H1 (cell line): ENCODE data around the gene IL1A. TPM values are rescaled to one million over a fixed set of nuclear protein-coding genes. Genes with fewer than 3 reads are reported as not detected.

Source experiments
- CTCF ChIA-PET: fragments of 300-600 bp; sonication (Branson Sonifier 250); formaldehyde crosslinking; loops from one replicate; lab custom pipeline; 2021; ENCODE audit not compliant: partially characterized antibody; lab: Charles Lee
- POLR2A ChIA-PET: fragments of 300-600 bp; sonication (Branson Sonifier 250); formaldehyde crosslinking; loops from one replicate; lab custom pipeline; 2021; ENCODE audit warnings: inconsistent platforms; ENCODE audit not compliant: partially characterized antibody; lab: Charles Lee
- DNase-seq, 2 experiments: peaks; one replicate each; pipeline versions ENCODE4 v3.0.0 to v3.0.0-alpha.2; 2010 to 2022; ENCODE audit warnings: low spot score in 2 of 2, low read depth in 1 of 2, mixed read lengths in 1 of 2
- FAIRE-seq: peaks from 2 replicates; lab custom pipeline; 2011; peaks lifted over from hg19 to GRCh38; lab: Jason Lieb, UNC
- H2AFZ ChIP-seq: 2 replicates; pipeline ENCODE4 v1.8.1; 2012; ENCODE audit warnings: low read length, inconsistent platforms
- H2AK5ac ChIP-seq: 2 replicates; pipeline ENCODE4 v1.6.1; 2013; ENCODE audit warnings: low read depth, low read length
- H2BK120ac ChIP-seq: replicated peaks from 2 replicates; pipeline ENCODE3; 2013; ENCODE audit warnings: low read depth, low read length, inconsistent platforms
- H2BK12ac ChIP-seq: 2 replicates; pipeline ENCODE4 v1.6.1; 2013; ENCODE audit warnings: low read depth, low read length
- H2BK15ac ChIP-seq: 2 replicates; pipeline ENCODE4 v1.6.1; 2013; ENCODE audit warnings: low read length
- H2BK20ac ChIP-seq: 2 replicates; pipeline ENCODE4 v1.6.1; 2013; ENCODE audit warnings: low read length
- H2BK5ac ChIP-seq: 2 replicates; pipeline ENCODE4 v1.6.1; 2013; ENCODE audit warnings: low read depth, low read length
- H3K14ac ChIP-seq: 2 replicates; pipeline ENCODE4 v1.6.1; 2013; ENCODE audit warnings: inconsistent platforms; ENCODE audit not compliant: insufficient read length
- H3K18ac ChIP-seq: 2 replicates; pipeline ENCODE4 v1.6.1; 2013; ENCODE audit warnings: low read length; ENCODE audit errors: extremely low read depth
- H3K23ac ChIP-seq: 2 replicates; pipeline ENCODE4 v1.6.1; 2013; ENCODE audit warnings: inconsistent platforms; ENCODE audit not compliant: insufficient read length
- H3K23me2 ChIP-seq: 2 replicates; pipeline ENCODE4 v1.6.1; 2013; ENCODE audit warnings: low read depth, low read length
- H3K27ac ChIP-seq: 2 replicates; pipeline ENCODE4 v1.6.1; 2011; ENCODE audit warnings: low read depth, low read length, inconsistent platforms
- H3K27me3 ChIP-seq, 4 experiments: replicated peaks in 1 of 4; 1 replicate in 1 of 4; 2 replicates in 3 of 4; pipeline versions ENCODE4 v1.6.1 to v1.8.1; 2011 to 2013; ENCODE audit warnings: low read length in 3 of 4, mild to moderate bottlenecking in 3 of 4, inconsistent platforms in 2 of 4, mixed read lengths in 2 of 4, moderate library complexity in 1 of 4; ENCODE audit not compliant: control insufficient read depth in 3 of 4, insufficient read depth in 3 of 4; ENCODE audit errors: extremely low read depth in 1 of 4
- H3K36me3 ChIP-seq, 4 experiments: 2 replicates each; pipeline versions ENCODE4 v1.6.1 to v1.8.1; 2011 to 2013; ENCODE audit warnings: mild to moderate bottlenecking in 4 of 4, low read length in 3 of 4, moderate library complexity in 2 of 4, control low read depth in 1 of 4, inconsistent platforms in 1 of 4; ENCODE audit not compliant: insufficient read depth in 4 of 4, control insufficient read depth in 2 of 4
- H3K4ac ChIP-seq: replicated peaks from 2 replicates; pipeline ENCODE3; 2013; ENCODE audit warnings: low read length, low read depth, mixed read lengths, inconsistent platforms; ENCODE audit not compliant: insufficient read length
- H3K4me1 ChIP-seq, 4 experiments: replicated peaks in 1 of 4; 1 replicate in 1 of 4; 2 replicates in 3 of 4; pipeline versions ENCODE4 v1.6.1 to v1.8.1; 2011 to 2013; ENCODE audit warnings: low read length in 3 of 4, inconsistent platforms in 2 of 4, mixed read lengths in 1 of 4; ENCODE audit not compliant: insufficient read depth in 4 of 4, control insufficient read depth in 3 of 4
- H3K4me2 ChIP-seq, 2 experiments: 2 replicates each; pipeline versions ENCODE4 v1.6.1 to v1.8.1; 2011 to 2013; ENCODE audit warnings: low read depth in 2 of 2, low read length in 2 of 2, control low read depth in 1 of 2, inconsistent platforms in 1 of 2, mild to moderate bottlenecking in 1 of 2; ENCODE audit not compliant: insufficient read depth in 1 of 2
- H3K4me3 ChIP-seq, 4 experiments: fragments of 200-600, 300-600 bp in 1 of 4; sonication (generic), shearing (Covaris generic), sonication (Bioruptor Twin) in 1 of 4; 2 replicates each; pipeline versions ENCODE4 v1.5.1 to v1.8.1; 2011 to 2016; ENCODE audit warnings: low read length in 4 of 4, low read depth in 3 of 4, control low read depth in 2 of 4, inconsistent platforms in 2 of 4, mild to moderate bottlenecking in 2 of 4, mixed read lengths in 1 of 4, moderate library complexity in 1 of 4; ENCODE audit not compliant: insufficient read depth in 2 of 4; ENCODE audit errors: extremely low read depth in 1 of 4
- H3K56ac ChIP-seq: replicated peaks from 2 replicates; pipeline ENCODE3; 2013; ENCODE audit warnings: low read depth, mild to moderate bottlenecking, mixed read lengths, low read length, inconsistent platforms; ENCODE audit not compliant: insufficient read length
- H3K79me1 ChIP-seq: 2 replicates; pipeline ENCODE4 v1.6.1; 2013; ENCODE audit warnings: low read depth, low read length, control low read depth
- H3K79me2 ChIP-seq, 2 experiments: 2 replicates each; pipeline versions ENCODE4 v1.6.1 to v1.8.1; 2012 to 2013; ENCODE audit warnings: low read length in 2 of 2, mild to moderate bottlenecking in 2 of 2, inconsistent platforms in 1 of 2; ENCODE audit not compliant: insufficient read depth in 2 of 2, control insufficient read depth in 1 of 2
- H3K9ac ChIP-seq, 4 experiments: replicated peaks in 1 of 4; 1 replicate in 1 of 4; 2 replicates in 3 of 4; pipeline versions ENCODE4 v1.6.1 to v1.8.1; 2011 to 2013; ENCODE audit warnings: low read depth in 3 of 4, low read length in 3 of 4, control low read depth in 2 of 4, mild to moderate bottlenecking in 2 of 4, moderate library complexity in 2 of 4, inconsistent platforms in 1 of 4; ENCODE audit errors: extremely low read depth in 1 of 4
- H3K9me3 ChIP-seq, 2 experiments: 2 replicates each; pipeline versions ENCODE4 v1.6.1 to v1.8.1; 2012 to 2013; ENCODE audit warnings: mild to moderate bottlenecking in 2 of 2, moderate library complexity in 2 of 2, control low read depth in 1 of 2, inconsistent platforms in 1 of 2, low read depth in 1 of 2, low read length in 1 of 2, mixed read lengths in 1 of 2; ENCODE audit not compliant: insufficient read depth in 2 of 2
- H4K20me1 ChIP-seq, 2 experiments: replicated peaks in 1 of 2; 2 replicates each; pipeline versions ENCODE3 to v1.8.1; 2011 to 2013; ENCODE audit warnings: inconsistent platforms in 2 of 2, low read length in 2 of 2, mild to moderate bottlenecking in 1 of 2; ENCODE audit not compliant: insufficient read depth in 2 of 2, control insufficient read depth in 1 of 2
- H4K5ac ChIP-seq: 2 replicates; pipeline ENCODE4 v1.6.1; 2013; ENCODE audit warnings: low read length, low read depth, mixed read lengths, inconsistent platforms; ENCODE audit not compliant: insufficient read length
- H4K8ac ChIP-seq: 2 replicates; pipeline ENCODE4 v1.8.0; 2013; ENCODE audit warnings: mild to moderate bottlenecking, moderate library complexity, low read length, inconsistent platforms; ENCODE audit not compliant: insufficient read depth; ENCODE audit errors: extremely low read depth
- H4K91ac ChIP-seq: replicated peaks from 2 replicates; pipeline ENCODE3; 2013; ENCODE audit warnings: low read length, mixed read lengths, inconsistent platforms; ENCODE audit not compliant: insufficient read length
- CTBP2 ChIP-seq: IDR thresholded peaks from 2 replicates; pipeline ENCODE4 v1.7.0; 2011; ENCODE audit warnings: borderline replicate concordance, mild to moderate bottlenecking, moderate library complexity, mixed read lengths, low read length; ENCODE audit not compliant: insufficient read depth, insufficient read length
- CTCF ChIP-seq, 3 experiments: IDR thresholded peaks; 1 replicate in 2 of 3; 2 replicates in 1 of 3; pipeline versions ENCODE4 v1.5.1 to v1.6.1; 2011; ENCODE audit warnings: low read length in 3 of 3, mild to moderate bottlenecking in 3 of 3, inconsistent platforms in 2 of 3, low read depth in 1 of 3, moderate library complexity in 1 of 3; ENCODE audit not compliant: insufficient read depth in 1 of 3; ENCODE audit errors: control extremely low read depth in 1 of 3
- E2F6 ChIP-seq: IDR thresholded peaks from 2 replicates; pipeline ENCODE4 v1.6.1; 2012; ENCODE audit warnings: inconsistent platforms
- JUN ChIP-seq: IDR thresholded peaks from 2 replicates; pipeline ENCODE4 v1.6.1; 2011; ENCODE audit warnings: low read depth, mild to moderate bottlenecking, improper control_type of control experiment, low read length
- NANOG ChIP-seq: IDR thresholded peaks from 2 replicates; pipeline ENCODE4 v1.6.1; 2011; ENCODE audit warnings: low read length, low read depth, mild to moderate bottlenecking, inconsistent platforms; ENCODE audit not compliant: insufficient read depth, poor library complexity, severe bottlenecking
- RNF2 ChIP-seq: fragments of 200-900, 300-1000 bp; sonication (generic); IDR thresholded peaks from 2 replicates; pipeline ENCODE4 v1.7.1; 2016; ENCODE audit warnings: borderline replicate concordance, low read depth, mild to moderate bottlenecking, antibody characterized with exemption, low read length; ENCODE audit not compliant: poor library complexity, severe bottlenecking; ENCODE audit errors: missing control alignments
- SIRT6 ChIP-seq: IDR thresholded peaks from one replicate; pipeline ENCODE4 v1.7.1; 2012; ENCODE audit warnings: low read length, inconsistent platforms
- WGBS, 2 experiments: shearing (Covaris generic) in 1 of 2; methylation state at CpG; one replicate each; pipeline versions ENCODE4 v1.1.6 to v1.1.7; 2013 to 2015; ENCODE audit warnings: low lambda C conversion rate in 2 of 2, mixed read lengths in 2 of 2, inconsistent platforms in 1 of 2, low coverage in 1 of 2, missing lambda C conversion rate in 1 of 2; ENCODE audit not compliant: insufficient replicate concordance in 2 of 2, insufficient coverage in 1 of 2, insufficient read length in 1 of 2; ENCODE audit errors: extremely low coverage in 1 of 2, missing lambda C conversion rate in 1 of 2; 5-methylcytosine and 5-hydroxymethylcytosine counted together
- polyA plus RNA-seq, 7 experiments: library from polyadenylated mRNA; depleted of rRNA in 3 of 7; stranded (reverse) in 5 of 7; unstranded in 2 of 7; fragments of >200 nt in 5 of 7; fragments of 200-250 nt in 2 of 7; gene quantifications; 1 replicate in 5 of 7; 2 replicates in 1 of 7; 4 replicates in 1 of 7; pipeline versions ENCODE4 v1.2.1 to v1.2.3, GENCODE V29; 2011 to 2013; ENCODE audit warnings: missing spikeins in 2 of 7, mixed read lengths in 2 of 7
- total RNA-seq: library from RNA; stranded (reverse); fragmentation: NEBNext Ultra II Directional; extraction: Animal tissue kit (Norgen Biotek cat#: 25700); gene quantifications from 2 replicates; pipeline ENCODE4 v1.2.1, GENCODE V29; 2021

Gene IL1A
- total and polyA plus RNA-seq, 2 of the 8 experiments (the other 6 are each of a cell fraction or from before 2014, with no cell fraction given): 0.32 to 0.74 TPM

- Histone ChIP-seq H2AK5ac (no peak overlapping the region), H3K18ac (no peak overlapping the region), H3K27ac (no peak overlapping the region), H3K56ac (no peak overlapping the region), H3K4me1 (no peaks in the 10 kb centered on the region; a peak in 1 of 7 replicates), H3K79me2 (no peaks in the 10 kb centered on the region), H3K23me2 (no peaks in the 10 kb centered on the region), H3K27me3 (no peaks in the 10 kb centered on the region), H4K8ac (no peak overlapping the region), H3K9ac (no peak overlapping the region), H3K4ac (no peak overlapping the region), H4K20me1 (no peaks in the 10 kb centered on the region), H3K4me2 (no peak overlapping the region), H3K4me3 (no peak overlapping the region), H3K23ac (no peak overlapping the region), H2BK5ac (no peak overlapping the region), H3K9me3 (no peaks in the 10 kb centered on the region), H3K14ac (no peak overlapping the region), H2AFZ (no peak overlapping the region), H4K5ac (no peak overlapping the region), H3K36me3 (no peaks in the 10 kb centered on the region), H4K91ac (no peak overlapping the region), H3K79me1 (no peaks in the 10 kb centered on the region), H2BK12ac (no peak overlapping the region), H2BK20ac (no peak overlapping the region), H2BK15ac (no peak overlapping the region), H2BK120ac (no peak overlapping the region)
- DNase-seq (no peak), FAIRE-seq (no peak)
- CTCF ChIA-PET: no interaction called here
- 84% methylated on average over 5 of the region's 5 CpGs; no CpG with 5 or more reads in 1 of the 2 experiments for WGBS, 2 experiments
- POLR2A ChIA-PET: no interaction called here
- no peak for TF ChIP-seq CTCF (IDR thresholded peaks at IDR 0.05; ENCODE audit: control extremely low read depth in 1 of 3, insufficient read depth in 1 of 3, low read depth in 1 of 3, low read length in 3 of 3)
- no peak for TF ChIP-seq NANOG
- no peak for TF ChIP-seq JUN
- no peak for TF ChIP-seq E2F6
- no peak for TF ChIP-seq RNF2
- no peak for TF ChIP-seq CTBP2
- TF ChIP-seq SIRT6: no peak
Measured at GRCh38 chr2:112803691-112804521, 19.6 kb upstream of the IL1A start.
